Heart right ventricle (tissue), 16 donors: ENCODE data around the gene NHSL1. TPM values are rescaled to one million over a fixed set of nuclear protein-coding genes. Genes with fewer than 3 reads are reported as not detected.
A peak's percentile ranks its signal among the peaks of the same experiment; 100 is the strongest.

Experiments used
- ATAC-seq, 8 donors: fragments of 200-7000 bp; cut with Tn5 transposase; one replicate each; pipeline ENCODE4 v1.9.1; 2020; ENCODE audit warnings: mild to moderate bottlenecking in 8 of 8, moderate library complexity in 8 of 8, moderate number of reproducible peaks in 1 of 8
- DNase-seq, 2 donors: peaks; one replicate each; pipeline ENCODE4 v3.0.0-alpha.2; 2020
- H3K27ac ChIP-seq, 10 donors: fragments of 200-600 bp; sonication (generic) in 2 of 10; one replicate each; pipeline versions ENCODE4 v1.5.0 to v1.8.0; 2020 to 2022; ENCODE audit warnings: mild to moderate bottlenecking in 3 of 10
- H3K27me3 ChIP-seq, 7 donors: fragments of 200-600 bp; one replicate each; pipeline ENCODE4 v1.8.0; 2021 to 2022; ENCODE audit warnings: mild to moderate bottlenecking in 2 of 7
- H3K36me3 ChIP-seq, 9 donors: fragments of 200-600 bp; sonication (generic) in 1 of 9; one replicate each; pipeline versions ENCODE4 v1.5.0 to v1.8.0; 2020 to 2022; ENCODE audit warnings: mild to moderate bottlenecking in 2 of 9
- H3K4me1 ChIP-seq, 9 donors: fragments of 200-600 bp; sonication (generic) in 1 of 9; one replicate each; pipeline versions ENCODE4 v1.5.0 to v1.8.0; 2020 to 2022; ENCODE audit warnings: mild to moderate bottlenecking in 4 of 9
- H3K4me3 ChIP-seq, 10 donors: fragments of 200-600 bp; sonication (generic) in 2 of 10; one replicate each; pipeline versions ENCODE4 v1.5.0 to v1.8.0; 2020 to 2022; ENCODE audit warnings: mild to moderate bottlenecking in 7 of 10, moderate library complexity in 2 of 10
- H3K9me3 ChIP-seq, 11 donors: fragments of 200-600 bp in 10 of 11; sonication (generic) in 2 of 11; one replicate each; pipeline versions ENCODE4 v1.5.0 to v1.8.0; 2013 to 2022; ENCODE audit warnings: mild to moderate bottlenecking in 2 of 11, control low read depth in 1 of 11, moderate library complexity in 1 of 11
- WGBS, 2 donors: extraction: QIAGEN DNeasy Blood & Tissue Kit; methylation state at CpG; one replicate each; pipeline ENCODE4 v1.1.7; 2013; ENCODE audit warnings: inconsistent platforms in 1 of 2; 5-methylcytosine and 5-hydroxymethylcytosine counted together
- intact Hi-C, 10 donors: fragments of 100-400 bp; cut with DNase I; formaldehyde crosslinking; loops; one replicate each; pipeline versions ENCODE4 v1.11.1 to v1.14.2; 2022
- polyA plus RNA-seq, 2 donors: library from polyadenylated mRNA; stranded (reverse); fragments of 200-250 nt; gene quantifications; one replicate each; pipeline ENCODE4 v1.2.3, GENCODE V29; 2013
- total RNA-seq, 10 donors: library from RNA; stranded (reverse); fragmentation: NEBNext Ultra II Directional in 3 of 10; extraction: Animal tissue kit (Norgen Biotek cat#: 25700) in 3 of 10; gene quantifications; one replicate each; pipeline versions ENCODE4 v1.2.1 to v1.2.4, GENCODE V29; 2021 to 2023
- TF ChIP-seq, protein P1 (sequence below), 9 donors: fragments of 200-600 bp; sonication (generic) in 2 of 9; IDR thresholded peaks; one replicate each; pipeline versions ENCODE4 v1.5.0 to v1.8.0; 2021 to 2022; ENCODE audit warnings: antibody characterized with exemption in 9 of 9, mild to moderate bottlenecking in 5 of 9, moderate library complexity in 1 of 9
- donor health status: Arrhythmogenic right ventricular cardiomyopathy.
- donor health status: ischemic (EF 13 %, LVEDD 7.1; RV severe dilation, severe dysfunction).
- donor health status: healthy with polysubstance abuse.
- donor health status: DM: no; HTN: yes; CAD: no.
- donor health status: DM: no; HTN: no; CAD: no.
- donor health status: ischemic (EF 25% LVEDD 6.9; RV normal size, moderate dysfunction).
- donor health status: ischemic (EF 25% LVEDD 5.7; RV mildly dilated, moderate dysfunction).
- donor health status: healthy.
- donor health status: DM: yes; HTN: yes; CAD: no.
- donor health status: Ischemic cardiomyopathy.
- donor health status: ischemic (EF 35%, LVEDD 5.7; RV mildly dilated, moderate dysfunction).
- donor health status: nonischemic (EF 11% LVEDD 7.7; RV severe dilation, severe dysfunction).
- donor health status: DM: yes; HTN: yes; CAD: no.
- donor health status: PGD.
- donor health status: ischemic (EF 29% LVEDD 5.4; RV normal size, mild dysfunction).
- donor health status: nonischemic (EF 23%, LVEDD 6.1; RV moderate dilation, normal function).

NHSL1 gene
- total and polyA plus RNA-seq, 12 donors: 5.0 to 97.4 (median 74.7) TPM

DNA sequence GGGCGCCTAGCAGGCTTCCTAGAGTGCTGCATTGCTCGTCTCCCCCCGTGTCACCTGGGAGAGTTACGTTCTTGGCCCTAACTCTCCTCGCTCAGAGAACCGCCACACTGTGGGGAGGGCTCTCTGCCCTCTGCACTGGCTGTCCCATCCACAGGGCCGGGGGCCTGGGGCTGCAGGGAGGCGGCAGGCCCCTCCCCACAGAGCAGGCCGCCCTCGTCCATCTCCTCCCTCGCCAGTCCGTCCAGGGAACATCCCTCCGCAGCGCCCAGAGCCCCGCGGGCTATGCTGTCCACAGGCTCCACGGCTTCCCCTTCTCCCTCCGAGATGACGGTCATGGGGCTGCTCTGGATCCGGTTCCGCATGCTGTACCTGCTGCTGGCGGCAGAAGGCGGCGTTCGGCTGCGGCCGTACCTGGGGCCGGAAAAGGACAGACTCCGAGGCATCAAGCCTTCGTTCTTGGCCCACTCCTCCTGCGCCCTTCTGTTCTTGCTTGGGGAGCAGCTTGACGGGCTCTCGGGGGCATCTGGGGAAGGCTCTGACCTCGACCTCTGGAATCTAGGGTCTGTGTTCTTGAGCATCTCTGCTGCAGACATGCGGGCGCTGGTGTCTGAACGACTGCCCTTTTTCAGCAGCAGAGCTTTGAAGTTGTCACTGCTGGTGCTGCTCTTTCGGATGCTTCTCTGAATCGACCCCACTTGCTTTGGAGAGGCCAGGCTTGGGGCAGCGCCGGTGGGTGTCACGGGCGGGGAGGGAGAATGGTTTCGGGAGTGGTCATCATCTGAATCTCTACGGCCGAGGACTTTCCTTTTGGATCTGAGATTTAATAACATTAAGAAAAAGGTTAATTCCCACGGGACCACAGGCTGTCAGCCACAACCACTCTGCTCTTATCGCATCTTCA lies 75.0 kb downstream of the NHSL1 start:
- Histone ChIP-seq H3K27ac (no peak overlapping the region), H3K36me3 (peaks cover 0 to 45% (median 13%) of the 10 kb centered on the region in 9 donors), H3K4me3 (no peak overlapping the region), H3K4me1 (peaks cover 0 to 42% (median 21%) of the 10 kb centered on the region in 9 donors), H3K9me3 (no peaks in the 10 kb centered on the region), H3K27me3 (no peaks in the 10 kb centered on the region)
- 92 to 93% methylated on average over 48 of the region's 48 CpGs for WGBS, 2 donors
- peak in 1 of 8 donors; percentile 25 for ATAC-seq
- intact Hi-C loops: loop anchor here in 4 of 10 donors (10.0 kb wide), 2 partner anchors 309 to 341 kb away; no protein-coding TSS in a partner anchor
- TF ChIP-seq, protein P1, sequence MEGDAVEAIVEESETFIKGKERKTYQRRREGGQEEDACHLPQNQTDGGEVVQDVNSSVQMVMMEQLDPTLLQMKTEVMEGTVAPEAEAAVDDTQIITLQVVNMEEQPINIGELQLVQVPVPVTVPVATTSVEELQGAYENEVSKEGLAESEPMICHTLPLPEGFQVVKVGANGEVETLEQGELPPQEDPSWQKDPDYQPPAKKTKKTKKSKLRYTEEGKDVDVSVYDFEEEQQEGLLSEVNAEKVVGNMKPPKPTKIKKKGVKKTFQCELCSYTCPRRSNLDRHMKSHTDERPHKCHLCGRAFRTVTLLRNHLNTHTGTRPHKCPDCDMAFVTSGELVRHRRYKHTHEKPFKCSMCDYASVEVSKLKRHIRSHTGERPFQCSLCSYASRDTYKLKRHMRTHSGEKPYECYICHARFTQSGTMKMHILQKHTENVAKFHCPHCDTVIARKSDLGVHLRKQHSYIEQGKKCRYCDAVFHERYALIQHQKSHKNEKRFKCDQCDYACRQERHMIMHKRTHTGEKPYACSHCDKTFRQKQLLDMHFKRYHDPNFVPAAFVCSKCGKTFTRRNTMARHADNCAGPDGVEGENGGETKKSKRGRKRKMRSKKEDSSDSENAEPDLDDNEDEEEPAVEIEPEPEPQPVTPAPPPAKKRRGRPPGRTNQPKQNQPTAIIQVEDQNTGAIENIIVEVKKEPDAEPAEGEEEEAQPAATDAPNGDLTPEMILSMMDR (IDR thresholded peaks at IDR 0.05): no peak
- no peak for DNase-seq

DNA sequence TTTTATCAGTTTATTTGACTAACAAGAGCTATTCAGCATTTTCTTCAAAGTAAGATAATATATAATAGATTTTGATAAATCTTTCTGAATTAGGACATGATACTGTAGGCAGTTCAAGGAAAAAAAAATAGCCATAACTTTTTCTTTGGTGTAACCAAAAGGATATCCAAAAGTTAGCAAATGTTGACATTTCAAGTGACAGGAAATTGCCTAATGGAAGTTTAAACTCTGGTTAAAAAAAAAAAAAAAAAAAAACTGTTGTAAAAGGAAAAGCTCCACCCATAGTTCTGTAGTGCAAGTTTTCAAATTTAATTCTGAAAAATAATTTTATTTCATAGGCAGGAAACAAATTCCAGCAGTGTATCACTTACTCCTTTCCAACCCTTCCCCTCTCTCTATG lies 76.4 kb downstream of the NHSL1 start:
- Histone ChIP-seq H3K27ac (peak overlapping the region in 4 of 10 donors; percentile 17 to 71 (median 32)), H3K4me3 (no peak overlapping the region), H3K4me1 (peaks cover 0 to 28% (median 14%) of the 10 kb centered on the region in 9 donors), H3K36me3 (peaks cover 0 to 47% (median 13%) of the 10 kb centered on the region in 9 donors), H3K9me3 (peaks cover 0 to 3% (median 0%) of the 10 kb centered on the region in 11 donors), H3K27me3 (no peaks in the 10 kb centered on the region)
- intact Hi-C loops: loop anchor here in 4 of 10 donors (10.0 kb wide), 2 partner anchors 308 to 342 kb away; no protein-coding TSS in a partner anchor
- TF ChIP-seq, protein P1 (IDR thresholded peaks at IDR 0.05): no peak
- peak in 2 of 8 donors; percentile 37 to 41 for ATAC-seq
- DNase-seq: no peak

DNA sequence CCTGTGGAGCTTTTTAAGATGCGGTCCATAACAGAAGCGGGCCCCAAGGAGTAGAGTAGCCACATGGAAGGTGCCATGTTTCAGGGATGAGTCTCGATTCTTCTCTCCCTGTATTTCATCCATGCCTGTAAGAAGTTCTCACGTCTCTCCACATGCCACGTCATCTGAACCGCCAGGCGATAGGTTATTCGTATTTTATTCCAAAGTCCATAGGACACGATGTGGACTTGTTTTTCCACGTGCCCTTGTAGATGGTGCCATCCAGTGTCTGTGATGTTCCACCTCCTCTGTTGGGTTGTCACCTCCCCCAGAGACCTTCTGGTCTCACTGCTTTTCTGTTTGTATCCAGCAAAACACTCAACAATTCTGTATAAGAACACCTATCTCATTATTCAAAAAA lies 77.7 kb downstream of the NHSL1 start:
- Histone ChIP-seq H3K4me3 (no peak overlapping the region), H3K27me3 (no peaks in the 10 kb centered on the region), H3K4me1 (peaks cover 0 to 18% (median 14%) of the 10 kb centered on the region in 9 donors), H3K9me3 (peaks cover 0 to 7% (median 0%) of the 10 kb centered on the region in 11 donors), H3K27ac (no peak overlapping the region), H3K36me3 (peaks cover 0 to 54% (median 13%) of the 10 kb centered on the region in 9 donors)
- 96 to 97% methylated on average over 10 of the region's 10 CpGs for WGBS, 2 donors
- intact Hi-C loops: loop anchor here in 4 of 10 donors (10.0 kb wide), 2 partner anchors 307 to 343 kb away; no protein-coding TSS in a partner anchor
- TF ChIP-seq, protein P1 (IDR thresholded peaks at IDR 0.05): no peak
- ATAC-seq (no peak), DNase-seq (no peak)

DNA sequence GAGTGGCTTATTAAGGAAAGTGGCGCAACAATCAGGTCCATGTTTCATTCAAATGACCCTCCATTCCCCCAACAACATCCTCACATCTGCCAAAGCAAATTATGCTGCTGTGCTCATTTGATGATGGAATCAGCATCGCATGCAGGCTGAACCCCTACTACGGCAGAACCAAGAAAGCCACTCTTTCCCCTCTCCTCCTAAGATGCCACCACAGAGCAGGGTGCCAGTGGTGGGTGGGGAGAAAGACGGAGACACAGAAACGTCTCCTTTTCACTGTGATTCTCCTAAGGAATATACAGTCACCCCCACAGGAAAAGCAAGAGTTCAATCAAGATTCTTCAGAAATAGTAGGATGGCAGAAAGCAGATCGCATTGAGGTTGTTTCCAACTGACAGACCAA lies 78.2 kb downstream of the NHSL1 start:
- intact Hi-C loops: loop anchor here in 4 of 10 donors (10.0 kb wide), 2 partner anchors 306 to 344 kb away; no protein-coding TSS in a partner anchor
- ATAC-seq (no peak), DNase-seq (no peak)
- Histone ChIP-seq H3K4me1 (peaks cover 0 to 21% (median 11%) of the 10 kb centered on the region in 9 donors), H3K9me3 (peaks cover 0 to 7% (median 0%) of the 10 kb centered on the region in 11 donors), H3K27me3 (no peaks in the 10 kb centered on the region), H3K4me3 (no peak overlapping the region), H3K36me3 (peaks cover 0 to 58% (median 13%) of the 10 kb centered on the region in 9 donors), H3K27ac (no peak overlapping the region)
- 76% methylated on average over 6 of the region's 6 CpGs for WGBS, 2 donors
- TF ChIP-seq, protein P1 (IDR thresholded peaks at IDR 0.05): no peak
